ENCODE measurements around the gene UBE2V1. TPM values are rescaled to one million over a fixed set of nuclear protein-coding genes. Genes with fewer than 3 reads are reported as not detected.
A peak's percentile ranks its signal among the peaks of the same experiment; 100 is the strongest.
"Not testable (repeated sequence)": the region's sequence is repeated elsewhere in the genome, so short reads cannot be mapped to it uniquely, and the experiment has no call there.

The UBE2V1 gene
- total RNA-seq, 4 donors from 2014 or later: 45.6 to 124 (median 62.9) TPM

- H3K27ac ChIP-seq: peak overlapping the region; percentile 54 to 76
- DNase-seq: peak; percentile 16 to 49
- no peaks in the 10 kb centered on the region for H3K36me3 ChIP-seq
- TF ChIP-seq CTCF (IDR thresholded peaks at IDR 0.05) (peak; percentile 69 to 82 (median 73)), POLR2A (IDR thresholded peaks at IDR 0.05) (no peak)
- intact Hi-C loops (cut with DNase I; ENCODE audit: low total_unique reads): no loop called here
- no peaks in the 10 kb centered on the region for H3K9me3 ChIP-seq
- H3K27me3 ChIP-seq: no peaks in the 10 kb centered on the region
- H3K4me1 ChIP-seq: peaks cover 0 to 7% of the 10 kb centered on the region in 2 donors
- peak overlapping the region; percentile 4 for H3K4me3 ChIP-seq
Observed at GRCh38 chr20:50085481-50086365, 27.2 kb downstream of the UBE2V1 start.

GRCh38 chr20:50085146-50085480 is 27.8 kb downstream of the UBE2V1 start:
- no peak for TF ChIP-seq POLR2A (IDR thresholded peaks at IDR 0.05)
- no peak for TF ChIP-seq CTCF (IDR thresholded peaks at IDR 0.05)
- Histone ChIP-seq H3K9me3 (no peaks in the 10 kb centered on the region), H3K27ac (peak overlapping the region in 1 of 2 donors; percentile 76), H3K27me3 (no peaks in the 10 kb centered on the region), H3K4me1 (peaks cover 0 to 7% of the 10 kb centered on the region in 2 donors), H3K4me3 (no peak overlapping the region), H3K36me3 (no peaks in the 10 kb centered on the region)
- intact Hi-C loops (cut with DNase I; ENCODE audit: low total_unique reads): no loop called here
- DNase-seq: no peak

- Histone ChIP-seq H3K27ac (no peak overlapping the region), H3K9me3 (no peaks in the 10 kb centered on the region), H3K4me1 (peaks cover 0 to 7% of the 10 kb centered on the region in 2 donors), H3K27me3 (no peaks in the 10 kb centered on the region), H3K36me3 (no peaks in the 10 kb centered on the region), H3K4me3 (no peak overlapping the region)
- TF ChIP-seq CTCF (IDR thresholded peaks at IDR 0.05) (no peak), POLR2A (IDR thresholded peaks at IDR 0.05) (no peak)
- intact Hi-C loops (cut with DNase I; ENCODE audit: low total_unique reads): no loop called here
- peak in 1 of 2 donors; percentile 5 for DNase-seq
Observed at GRCh38 chr20:50083034-50083433, 29.9 kb downstream of the UBE2V1 start.

GRCh38 chr20:50082056-50082455 is 30.9 kb downstream of the UBE2V1 start:
- intact Hi-C loops (cut with DNase I; ENCODE audit: low total_unique reads); H3K4me3 ChIP-seq; H3K27ac ChIP-seq; H3K36me3 ChIP-seq; DNase-seq; H3K4me1 ChIP-seq; H3K27me3 ChIP-seq; H3K9me3 ChIP-seq: not testable (repeated sequence)

- Histone ChIP-seq H3K4me3 (no peak overlapping the region), H3K27me3 (no peaks in the 10 kb centered on the region), H3K4me1 (peaks cover 0 to 8% of the 10 kb centered on the region in 2 donors), H3K9me3 (no peaks in the 10 kb centered on the region), H3K27ac (no peak overlapping the region), H3K36me3 (no peaks in the 10 kb centered on the region)
- TF ChIP-seq CTCF (IDR thresholded peaks at IDR 0.05) (no peak), POLR2A (IDR thresholded peaks at IDR 0.05) (no peak)
- peak in 1 of 2 donors; percentile 16 for DNase-seq
- intact Hi-C loops (cut with DNase I; ENCODE audit: low total_unique reads): no loop called here
Observed at GRCh38 chr20:50077818-50078601, 34.9 kb downstream of the UBE2V1 start.

Data from uterus (tissue), 4 donors.